Activated T-helper 17 cell treated with anti-CD3 and anti-CD28 coated beads, Interleukin-2, amount 50 U/mL, for 72 hours (primary cell): ENCODE results near the gene FBRSL1. TPM values are rescaled to one million over a fixed set of nuclear protein-coding genes. Genes with fewer than 3 reads are reported as not detected.

Experiments
- ATAC-seq: fragments of 150-1000 bp; cut with Tn5 transposase; replicated peaks from 2 replicates; pipeline ENCODE4 v1.10.0; 2021; ENCODE audit warnings: mild to moderate bottlenecking, moderate library complexity
- H3K27ac Mint-ChIP-seq: one replicate; pipeline ENCODE4 v1.8.0; 2022; ENCODE audit warnings: mixed read lengths
- H3K27me3 Mint-ChIP-seq: one replicate; pipeline ENCODE4 v1.8.0; 2022; ENCODE audit warnings: mixed read lengths
- H3K36me3 Mint-ChIP-seq: one replicate; pipeline ENCODE4 v1.8.0; 2022; ENCODE audit warnings: low read depth, mild to moderate bottlenecking, mixed read lengths
- H3K4me1 Mint-ChIP-seq: one replicate; pipeline ENCODE4 v1.8.0; 2022; ENCODE audit warnings: mixed read lengths
- H3K4me3 Mint-ChIP-seq: one replicate; pipeline ENCODE4 v1.8.0; 2022; ENCODE audit warnings: mild to moderate bottlenecking, mixed read lengths
- H3K9me3 Mint-ChIP-seq: one replicate; pipeline ENCODE4 v1.8.0; 2022; ENCODE audit warnings: mixed read lengths
- total RNA-seq, 2 donors: library from RNA; stranded (reverse); gene quantifications; one replicate each; pipeline ENCODE4 v1.2.3, GENCODE V29; 2022

Gene FBRSL1
- total RNA-seq, 2 donors from 2014 or later: 34.7 to 38.7 TPM

- Mint-ChIP-seq H3K27me3 (no peaks in the 10 kb centered on the region), H3K9me3 (no peaks in the 10 kb centered on the region)
Measured at GRCh38 chr12:132500856-132501180, 10.9 kb downstream of the FBRSL1 start.

GRCh38 chr12:132501204-132501940 is 11.4 kb downstream of the FBRSL1 start:
- peak overlapping the region; percentile 86 for H3K27ac Mint-ChIP-seq
- peaks cover 5% of the 10 kb centered on the region for H3K4me1 Mint-ChIP-seq
- H3K27me3 Mint-ChIP-seq: no peaks in the 10 kb centered on the region
- no peak overlapping the region for H3K4me3 Mint-ChIP-seq
- H3K36me3 Mint-ChIP-seq: no peaks in the 10 kb centered on the region
- no peaks in the 10 kb centered on the region for H3K9me3 Mint-ChIP-seq
- ATAC-seq: no peak

More at GRCh38 chr12:132500856-132501180, 10.9 kb downstream of the FBRSL1 start:
- Mint-ChIP-seq H3K27ac (peak overlapping the region; percentile 52), H3K36me3 (no peaks in the 10 kb centered on the region), H3K4me3 (no peak overlapping the region), H3K4me1 (peaks cover 5% of the 10 kb centered on the region)
- ATAC-seq: no peak

GRCh38 chr12:132502149-132502881 is 12.4 kb downstream of the FBRSL1 start:
- no peaks in the 10 kb centered on the region for H3K36me3 Mint-ChIP-seq
- H3K4me1 Mint-ChIP-seq: peaks cover 5% of the 10 kb centered on the region
- ATAC-seq: no peak
- H3K4me3 Mint-ChIP-seq: no peak overlapping the region
- no peaks in the 10 kb centered on the region for H3K27me3 Mint-ChIP-seq
- H3K9me3 Mint-ChIP-seq: no peaks in the 10 kb centered on the region
- peak overlapping the region; percentile 86 for H3K27ac Mint-ChIP-seq

- Mint-ChIP-seq H3K4me1 (peaks cover 5% of the 10 kb centered on the region), H3K36me3 (no peaks in the 10 kb centered on the region), H3K27me3 (no peaks in the 10 kb centered on the region), H3K4me3 (no peak overlapping the region), H3K9me3 (no peaks in the 10 kb centered on the region), H3K27ac (no peak overlapping the region)
- no peak for ATAC-seq
Measured at GRCh38 chr12:132502882-132503193, 12.9 kb downstream of the FBRSL1 start.

- peaks cover 5% of the 10 kb centered on the region for H3K4me1 Mint-ChIP-seq
- no peaks in the 10 kb centered on the region for H3K9me3 Mint-ChIP-seq
- H3K4me3 Mint-ChIP-seq: no peak overlapping the region
- no peaks in the 10 kb centered on the region for H3K27me3 Mint-ChIP-seq
- no peak for ATAC-seq
- peak overlapping the region; percentile 41 for H3K27ac Mint-ChIP-seq
- H3K36me3 Mint-ChIP-seq: no peaks in the 10 kb centered on the region
Measured at GRCh38 chr12:132503618-132504204, 13.8 kb downstream of the FBRSL1 start.

- Mint-ChIP-seq H3K9me3 (no peaks in the 10 kb centered on the region), H3K4me3 (no peak overlapping the region), H3K27me3 (no peaks in the 10 kb centered on the region), H3K27ac (peak overlapping the region; percentile 46), H3K36me3 (no peaks in the 10 kb centered on the region), H3K4me1 (peaks cover 5% of the 10 kb centered on the region)
- no peak for ATAC-seq
Measured at GRCh38 chr12:132505105-132505851, 15.3 kb downstream of the FBRSL1 start.

GRCh38 chr12:132505852-132506219 is 15.9 kb downstream of the FBRSL1 start:
- no peak overlapping the region for H3K4me3 Mint-ChIP-seq
- no peaks in the 10 kb centered on the region for H3K9me3 Mint-ChIP-seq

GRCh38 chr12:132506328-132507160 is 16.6 kb downstream of the FBRSL1 start:
- Mint-ChIP-seq H3K4me3 (peak overlapping the region; percentile 33), H3K27ac (peak overlapping the region; percentile 80)

More at GRCh38 chr12:132505852-132506219, 15.9 kb downstream of the FBRSL1 start:
- no peaks in the 10 kb centered on the region for H3K36me3 Mint-ChIP-seq
- peaks cover 5% of the 10 kb centered on the region for H3K4me1 Mint-ChIP-seq
- peak overlapping the region; percentile 46 for H3K27ac Mint-ChIP-seq
- no peaks in the 10 kb centered on the region for H3K27me3 Mint-ChIP-seq
- ATAC-seq: no peak

GRCh38 chr12:132507161-132507538 is 17.2 kb downstream of the FBRSL1 start:
- H3K36me3 Mint-ChIP-seq: no peaks in the 10 kb centered on the region
- no peak overlapping the region for H3K27ac Mint-ChIP-seq
- H3K4me3 Mint-ChIP-seq: peak overlapping the region; percentile 33
- no peaks in the 10 kb centered on the region for H3K27me3 Mint-ChIP-seq
- no peaks in the 10 kb centered on the region for H3K4me1 Mint-ChIP-seq
- ATAC-seq: no peak
- H3K9me3 Mint-ChIP-seq: no peaks in the 10 kb centered on the region

More at GRCh38 chr12:132506328-132507160, 16.6 kb downstream of the FBRSL1 start:
- ATAC-seq: peak; percentile 92
- Mint-ChIP-seq H3K27me3 (no peaks in the 10 kb centered on the region), H3K36me3 (no peaks in the 10 kb centered on the region), H3K4me1 (peaks cover 5% of the 10 kb centered on the region), H3K9me3 (no peaks in the 10 kb centered on the region)

- Mint-ChIP-seq H3K27me3 (no peaks in the 10 kb centered on the region), H3K4me3 (no peak overlapping the region), H3K4me1 (no peaks in the 10 kb centered on the region), H3K9me3 (no peaks in the 10 kb centered on the region), H3K27ac (no peak overlapping the region), H3K36me3 (no peaks in the 10 kb centered on the region)
- ATAC-seq: no peak
Measured at GRCh38 chr12:132507656-132508490, 17.9 kb downstream of the FBRSL1 start.

GRCh38 chr12:132508491-132508740 is 18.5 kb downstream of the FBRSL1 start:
- no peaks in the 10 kb centered on the region for H3K36me3 Mint-ChIP-seq
- no peaks in the 10 kb centered on the region for H3K4me1 Mint-ChIP-seq

GRCh38 chr12:132508860-132509732 is 19.1 kb downstream of the FBRSL1 start:
- Mint-ChIP-seq H3K27ac (no peak overlapping the region), H3K9me3 (no peaks in the 10 kb centered on the region), H3K4me3 (no peak overlapping the region), H3K27me3 (no peaks in the 10 kb centered on the region), H3K36me3 (no peaks in the 10 kb centered on the region), H3K4me1 (no peaks in the 10 kb centered on the region)
- ATAC-seq: no peak

More at GRCh38 chr12:132508491-132508740, 18.5 kb downstream of the FBRSL1 start:
- Mint-ChIP-seq H3K4me3 (no peak overlapping the region), H3K27ac (no peak overlapping the region), H3K9me3 (no peaks in the 10 kb centered on the region), H3K27me3 (no peaks in the 10 kb centered on the region)
- no peak for ATAC-seq
